M059J (cell line): ENCODE measurements around the gene SSH2. TPM values are rescaled to one million over a fixed set of nuclear protein-coding genes. Genes with fewer than 3 reads are reported as not detected.

Experiments used
- DNase-seq: peaks from one replicate; pipeline ENCODE4 v3.0.0-alpha.2; 2012; ENCODE audit warnings: low read depth
- total RNA-seq: library from RNA; depleted of rRNA; stranded (reverse); fragments of >200 nt; shearing (Covaris generic); gene quantifications from 2 replicates; pipeline ENCODE4 v1.2.3, GENCODE V29; 2014

Gene SSH2
- total RNA-seq, 1 experiment from 2014 or later, result 16.7 TPM

DNA sequence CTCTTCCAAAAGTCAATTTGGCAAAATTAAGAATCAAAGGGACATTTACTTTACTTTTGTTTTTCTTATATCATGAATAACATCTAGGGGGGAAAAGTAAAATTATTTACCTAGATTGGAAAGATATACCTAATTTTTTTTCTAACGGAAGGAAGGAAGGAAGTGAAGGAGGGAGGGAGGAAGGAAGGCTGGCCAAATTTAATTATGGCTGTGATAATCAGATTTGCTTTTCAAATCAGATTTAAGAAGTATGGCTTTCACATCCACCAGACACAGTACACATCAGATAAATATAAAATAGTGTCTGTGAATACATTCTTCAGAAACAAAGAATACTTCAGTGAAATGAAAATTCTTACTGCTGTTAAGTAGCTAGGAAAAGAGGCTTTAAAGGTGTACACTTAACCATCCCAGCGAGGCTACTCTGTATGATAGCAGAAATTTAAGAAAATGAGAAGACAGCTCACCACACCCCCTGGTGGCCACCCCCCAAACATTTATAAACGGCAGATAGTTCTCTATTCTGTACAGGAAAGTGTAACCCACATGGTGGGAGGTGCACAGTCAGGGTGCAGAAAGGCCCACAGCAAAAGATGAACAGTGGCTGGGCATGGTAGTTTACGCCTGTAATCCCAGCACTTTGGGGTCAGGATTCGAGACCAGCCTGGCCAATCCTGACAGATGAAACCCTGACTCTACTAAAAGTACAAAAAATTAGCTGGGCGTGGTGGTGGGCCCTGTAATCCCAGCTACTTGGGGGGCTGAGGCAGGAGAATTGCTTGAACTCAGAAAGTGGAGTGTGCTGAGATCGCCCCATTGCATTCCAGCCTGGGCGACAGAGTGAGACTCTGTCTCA is 150.8 kb downstream of the SSH2 start:
- DNase-seq, result peak; percentile 42

DNA sequence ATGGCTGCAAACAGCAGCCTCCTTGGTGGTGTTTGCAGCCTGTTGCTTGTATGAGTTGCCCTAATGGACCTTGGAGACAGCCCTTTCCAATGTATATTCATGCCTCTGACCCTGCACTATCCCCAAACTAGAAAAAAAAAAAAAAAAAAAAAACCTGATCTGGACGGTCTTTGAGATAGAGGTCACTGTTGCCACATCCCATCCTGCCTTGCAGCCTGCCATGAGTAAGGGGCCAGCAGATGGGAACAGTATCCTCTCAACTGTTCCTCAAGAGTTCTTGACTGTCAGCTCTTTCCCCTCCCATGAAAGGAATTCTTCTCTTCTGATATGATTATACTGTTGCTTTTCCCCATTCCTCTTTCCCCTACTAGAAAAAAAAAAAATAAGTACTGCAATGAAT is 152.4 kb downstream of the SSH2 start:
- no peak for DNase-seq

DNA sequence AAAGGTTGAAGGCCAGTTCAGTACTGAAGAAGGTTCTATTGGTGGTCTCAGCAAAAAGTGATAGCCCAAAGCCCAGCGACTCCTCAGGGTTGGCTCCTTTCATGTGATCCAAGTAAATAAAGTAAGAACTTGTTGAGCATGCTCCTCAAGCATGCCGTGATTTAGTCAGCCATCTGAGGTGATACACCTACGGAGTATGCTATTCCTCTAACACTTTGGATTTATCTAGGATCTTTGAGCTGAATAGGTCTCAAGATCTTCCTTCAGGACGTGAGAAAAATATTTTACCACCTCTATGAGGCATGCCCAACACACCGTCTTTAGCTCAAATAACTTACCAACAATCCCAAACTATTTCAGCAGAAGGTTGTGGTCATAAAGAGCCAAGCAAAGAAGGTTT is 154.0 kb downstream of the SSH2 start:
- no peak for DNase-seq

DNA sequence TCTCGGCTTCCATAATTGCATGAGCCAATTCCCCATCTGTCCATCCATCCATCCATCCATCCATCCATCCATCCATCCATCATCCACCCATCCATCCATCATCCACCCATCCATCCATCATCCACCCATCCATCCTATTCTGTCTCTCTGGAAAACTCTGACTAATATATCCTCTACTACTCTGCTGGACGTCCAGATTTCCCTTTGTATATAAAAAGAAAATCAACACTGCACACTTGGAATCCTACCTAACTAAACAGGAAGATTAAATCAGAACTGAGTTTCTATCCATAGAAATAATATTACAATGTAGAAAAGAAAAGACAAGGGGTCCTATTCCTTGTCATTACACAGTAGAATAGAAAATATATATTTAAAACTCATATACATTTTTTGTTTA is 157.0 kb downstream of the SSH2 start:
- no peak for DNase-seq

DNA sequence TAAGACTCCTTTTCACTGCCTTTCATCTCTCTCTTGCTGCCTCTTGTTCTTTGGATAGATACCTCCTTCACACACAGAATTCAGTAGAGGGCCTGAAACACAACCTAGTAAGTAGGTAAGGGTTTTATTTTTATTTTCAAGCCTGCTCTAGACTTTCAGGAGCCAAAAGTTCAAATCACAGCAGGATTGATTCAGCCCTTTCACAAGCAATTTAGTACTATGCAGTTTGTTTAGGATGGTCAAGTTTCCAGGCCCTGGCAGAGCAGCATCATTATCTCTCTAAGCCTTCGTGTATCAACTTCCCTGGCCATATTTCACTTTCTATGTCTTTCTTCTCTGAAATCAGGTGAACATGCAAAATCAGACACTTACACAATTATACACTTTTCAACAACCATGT is 158.5 kb downstream of the SSH2 start:
- no peak for DNase-seq

DNA sequence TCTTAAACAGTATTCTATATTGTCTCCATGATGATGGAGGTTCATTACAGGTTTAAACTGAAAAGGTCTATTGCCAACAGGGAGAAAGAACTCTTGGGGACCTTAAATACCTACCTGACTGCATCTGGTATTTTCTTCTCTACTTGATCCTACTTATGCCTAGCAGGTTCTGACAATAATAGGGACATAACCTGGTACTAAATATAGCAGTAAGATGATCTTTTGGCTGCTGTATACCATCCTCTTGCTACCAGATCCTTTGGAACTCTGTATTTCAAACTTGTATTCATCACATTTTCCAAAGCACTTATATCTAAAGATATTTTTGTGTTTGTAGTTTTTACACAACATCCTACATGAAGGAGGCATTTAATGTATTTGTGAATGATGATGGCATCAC is 160.8 kb downstream of the SSH2 start:
- DNase-seq, result no peak

DNA sequence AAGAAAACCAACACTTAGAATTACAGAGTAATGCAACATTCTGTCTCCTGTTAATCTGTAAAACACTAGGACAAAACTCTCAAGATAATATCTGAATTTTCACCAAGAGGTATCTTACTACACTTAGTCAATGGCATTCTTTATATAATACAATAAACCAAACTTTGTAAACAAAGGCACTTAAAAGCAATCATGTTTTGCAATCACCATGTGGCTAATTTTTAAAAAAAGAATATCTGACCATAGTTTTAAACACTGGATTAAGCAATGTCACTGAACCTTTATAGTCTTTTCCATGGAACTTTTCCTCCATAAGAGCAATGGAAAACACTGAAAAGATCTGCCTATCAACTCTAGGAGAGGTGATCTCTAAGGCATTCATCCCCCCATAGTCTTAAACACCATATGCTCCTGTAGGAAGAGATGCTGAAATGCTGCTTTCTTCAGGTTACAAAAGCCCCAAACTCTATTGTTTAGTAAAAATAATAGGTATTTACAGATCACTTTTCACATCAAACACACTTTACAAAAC is 163.2 kb downstream of the SSH2 start:
- no peak for DNase-seq

DNA sequence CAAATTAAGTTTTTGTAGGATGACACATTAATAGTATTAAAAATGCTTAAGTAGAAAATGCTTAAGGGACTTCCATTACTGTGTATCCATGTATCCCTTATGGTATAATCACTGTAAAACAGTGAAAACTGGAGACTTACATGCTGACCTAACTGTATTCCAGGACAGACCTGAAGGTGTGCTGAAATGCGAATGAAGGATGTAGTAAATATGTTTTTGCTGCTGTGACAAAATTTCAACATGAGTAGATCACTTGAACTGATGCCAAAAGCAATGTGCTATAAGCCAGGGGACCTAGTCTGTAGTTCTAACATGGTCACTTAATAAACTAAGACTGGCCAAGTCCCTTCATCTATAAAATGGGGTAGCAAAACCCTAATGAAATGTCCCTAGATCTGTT is 165.3 kb downstream of the SSH2 start:
- no peak for DNase-seq

DNA sequence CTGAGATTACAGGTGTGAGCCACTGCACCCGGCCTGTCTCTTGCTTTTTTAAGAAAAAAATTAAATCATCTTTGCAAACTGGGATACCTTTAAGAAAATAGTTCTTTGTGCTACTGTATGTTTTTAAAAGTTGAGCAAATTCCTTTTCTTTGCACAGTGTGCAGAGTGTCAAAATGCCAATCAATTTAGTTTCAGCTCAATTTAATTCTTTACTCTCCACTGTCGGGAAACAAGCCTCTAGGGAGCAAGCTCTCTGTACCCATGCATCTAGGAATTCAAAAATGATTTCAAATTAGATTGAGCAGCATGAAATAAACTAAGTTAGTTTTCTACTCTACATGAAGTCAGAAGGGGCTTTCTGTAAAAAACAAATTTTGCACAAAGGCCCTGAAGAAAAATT is 165.8 kb downstream of the SSH2 start:
- DNase-seq, result no peak

DNA sequence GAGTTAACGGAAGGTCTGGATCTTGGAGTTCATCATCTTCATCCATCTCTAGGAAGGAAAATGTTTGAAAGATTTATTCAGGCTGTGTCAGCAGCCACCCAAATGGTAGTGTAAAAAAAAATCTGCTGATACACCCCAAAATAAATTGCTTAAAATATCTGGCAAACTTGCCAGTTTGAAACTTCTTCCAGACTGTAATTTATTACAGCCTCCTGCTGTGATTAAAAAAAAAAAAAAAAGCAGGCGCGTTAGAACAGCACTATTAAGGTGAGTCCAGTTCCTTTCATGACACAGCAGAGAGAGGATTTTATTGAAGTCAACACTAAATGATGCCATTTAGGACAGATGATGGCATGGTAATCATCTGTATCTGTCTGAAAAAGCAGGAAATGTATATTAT is 166.8 kb downstream of the SSH2 start:
- DNase-seq, result no peak

DNA sequence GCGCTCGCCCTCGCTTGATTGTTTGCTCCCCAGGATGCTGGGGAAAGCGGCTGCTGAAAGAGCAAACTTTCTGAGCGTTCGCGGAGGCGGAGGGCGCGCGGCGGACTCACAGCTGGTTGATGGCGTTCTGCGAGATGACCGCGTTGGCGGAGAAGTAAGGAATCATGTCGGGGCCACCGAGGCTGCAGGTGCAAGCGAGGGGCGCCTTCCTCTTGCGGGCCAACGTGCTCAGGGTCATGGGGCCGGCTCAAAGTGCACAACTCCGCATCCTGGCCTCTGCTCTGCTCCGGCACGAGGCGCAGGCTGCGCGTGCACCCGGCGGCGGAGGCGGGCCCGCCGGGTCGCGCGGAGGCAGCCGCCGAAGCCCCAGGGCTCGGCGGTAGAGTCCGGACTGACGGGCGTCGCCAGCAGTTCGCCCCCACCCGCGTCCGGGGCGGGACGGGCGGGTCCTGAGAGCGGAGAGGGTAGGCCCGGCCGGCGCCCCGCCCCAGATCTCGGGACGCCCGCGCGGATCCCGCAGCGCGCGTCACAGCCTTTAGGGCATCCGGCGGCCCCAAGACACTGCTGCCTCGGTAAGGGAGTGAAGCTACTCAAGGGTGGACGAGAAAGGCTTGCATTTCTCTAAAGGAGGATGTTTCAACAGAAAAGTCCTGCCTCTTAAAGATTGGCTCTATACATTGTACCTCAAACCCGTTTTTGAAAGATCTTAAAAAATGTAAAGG is 168.8 kb downstream of the SSH2 start:
- DNase-seq, result peak; percentile 85

DNA sequence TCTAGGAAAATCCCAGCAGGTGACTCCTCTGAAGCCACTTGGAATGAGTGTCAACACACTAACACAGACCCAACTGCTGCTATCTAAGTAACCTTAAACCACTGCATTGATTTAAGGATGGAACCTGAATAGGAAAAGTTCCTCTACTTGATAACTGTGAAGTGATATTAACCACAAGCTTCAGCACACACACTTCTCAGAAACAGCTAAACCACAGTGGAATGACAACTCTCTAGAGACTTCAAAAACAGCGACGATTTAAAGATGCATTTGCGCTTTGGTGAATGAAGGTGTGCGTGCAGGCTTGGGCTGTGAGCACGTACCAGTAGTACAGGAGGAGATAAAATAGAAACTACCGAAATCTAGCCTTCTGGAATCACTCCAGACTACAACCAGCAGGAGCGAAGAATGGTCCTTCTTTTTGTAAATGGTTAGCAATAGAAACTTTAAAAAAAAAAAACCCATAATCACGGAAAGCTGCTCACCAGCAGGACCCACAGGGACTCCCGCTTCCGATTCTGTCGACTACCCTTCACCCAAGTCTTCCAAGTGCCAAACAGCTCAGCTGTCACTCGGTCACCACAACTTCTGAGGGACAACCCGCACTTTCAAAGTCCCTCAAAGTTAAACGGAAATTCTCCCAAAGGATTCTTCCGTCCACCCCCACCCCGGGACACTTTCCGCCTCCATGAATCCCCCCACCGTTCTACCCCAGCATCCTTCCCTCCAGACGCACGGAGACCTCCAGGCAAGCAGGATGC is 169.6 kb downstream of the SSH2 start:
- DNase-seq, result no peak

DNA sequence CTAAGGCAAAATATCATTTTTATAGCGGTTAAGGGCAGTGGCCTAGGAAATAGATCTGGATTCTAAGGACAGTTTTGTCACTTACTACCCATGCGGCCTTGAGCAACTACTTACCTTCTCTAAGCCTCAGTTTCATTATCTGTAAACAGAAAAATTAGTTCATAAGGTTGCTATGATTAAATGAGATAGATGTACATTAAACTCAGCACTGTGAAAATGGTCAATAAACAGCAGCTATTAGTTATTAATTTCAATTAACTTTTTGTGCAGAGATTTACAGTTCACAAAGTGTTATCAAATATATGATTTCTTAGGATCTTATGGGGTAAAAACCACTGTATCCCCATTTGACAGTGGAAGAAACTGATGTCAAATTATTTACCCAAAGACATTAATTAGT is 171.8 kb downstream of the SSH2 start:
- no peak for DNase-seq

DNA sequence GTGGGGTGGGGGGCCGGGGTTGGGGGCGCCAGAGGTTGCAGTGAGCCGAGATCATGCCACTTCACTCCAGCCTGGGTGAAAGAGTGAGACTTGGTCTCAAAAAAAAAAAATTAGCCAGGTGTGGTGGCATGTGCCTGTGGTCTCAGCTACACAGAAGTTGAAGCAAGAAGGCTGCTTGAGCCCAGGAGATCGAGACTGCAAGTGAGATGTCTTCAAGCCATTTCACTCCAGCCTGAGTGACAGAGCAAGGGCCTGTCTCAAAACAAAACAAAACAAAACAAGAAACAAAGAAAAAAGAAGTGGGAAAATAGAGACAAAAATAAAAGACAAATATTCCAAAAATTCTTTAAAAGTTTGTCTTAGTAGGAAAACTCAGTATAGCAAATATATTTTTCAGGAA is 172.2 kb downstream of the SSH2 start:
- no peak for DNase-seq

DNA sequence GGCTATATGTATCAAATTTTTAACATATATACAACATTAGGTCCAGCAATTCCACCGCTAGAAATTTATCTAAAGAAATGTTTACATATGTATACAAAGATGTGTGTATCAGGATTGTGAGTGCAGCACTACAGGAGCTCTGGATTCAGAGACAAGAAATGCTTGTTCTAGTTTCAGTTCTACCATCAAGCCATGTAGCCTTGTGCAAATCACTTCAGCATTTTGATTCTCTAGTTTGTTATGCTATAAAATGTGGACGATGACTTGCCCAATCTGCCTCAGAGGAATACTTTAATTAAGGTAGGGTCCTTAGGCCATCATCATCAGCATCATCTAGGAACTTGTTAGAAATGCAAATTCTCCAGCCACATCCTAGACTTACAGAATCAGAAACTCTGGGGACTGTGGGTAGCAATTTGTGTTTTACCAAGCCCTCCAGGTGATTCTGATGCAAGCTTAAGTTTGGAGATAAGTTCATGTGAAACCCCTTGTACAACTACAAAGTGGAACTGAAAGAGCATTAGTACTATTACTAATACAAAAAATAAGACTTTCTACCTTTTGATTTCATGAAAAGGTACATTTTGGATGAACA is 176.1 kb downstream of the SSH2 start:
- DNase-seq, result no peak

DNA sequence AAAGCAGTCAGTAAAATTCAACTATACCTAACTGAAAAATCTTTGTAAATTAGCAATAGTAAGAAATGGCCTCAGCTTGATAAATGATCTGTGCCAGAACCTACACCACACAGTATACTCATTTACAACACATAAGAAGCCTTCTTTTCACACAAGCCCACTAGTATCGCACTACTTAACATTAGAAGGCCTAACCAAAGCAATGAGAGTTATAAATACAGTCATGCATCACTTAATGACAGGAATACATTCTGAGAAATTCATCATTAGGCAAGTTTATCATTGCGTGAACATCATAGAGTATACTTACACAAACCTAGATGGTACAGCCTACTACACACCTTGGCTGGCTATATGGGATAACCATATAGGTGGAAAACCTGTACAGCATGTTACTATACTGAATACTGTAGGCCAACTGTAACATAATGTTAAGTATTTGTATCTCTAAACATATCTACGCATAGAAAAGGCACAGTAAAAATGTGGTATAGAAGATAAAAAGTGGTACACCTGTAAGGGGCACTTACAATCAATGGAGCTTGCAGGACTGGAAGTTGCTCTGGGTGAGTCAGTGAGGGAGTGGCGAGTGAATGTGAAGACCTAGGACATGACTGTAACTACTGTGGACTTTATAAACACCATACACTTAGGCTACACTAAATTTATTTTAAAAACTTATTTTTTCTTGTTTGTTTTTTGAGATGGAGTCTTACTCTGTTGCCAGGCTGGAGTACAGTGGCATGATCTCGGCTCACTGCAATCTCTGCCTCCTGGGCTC is 180.8 kb downstream of the SSH2 start:
- no peak for DNase-seq

DNA sequence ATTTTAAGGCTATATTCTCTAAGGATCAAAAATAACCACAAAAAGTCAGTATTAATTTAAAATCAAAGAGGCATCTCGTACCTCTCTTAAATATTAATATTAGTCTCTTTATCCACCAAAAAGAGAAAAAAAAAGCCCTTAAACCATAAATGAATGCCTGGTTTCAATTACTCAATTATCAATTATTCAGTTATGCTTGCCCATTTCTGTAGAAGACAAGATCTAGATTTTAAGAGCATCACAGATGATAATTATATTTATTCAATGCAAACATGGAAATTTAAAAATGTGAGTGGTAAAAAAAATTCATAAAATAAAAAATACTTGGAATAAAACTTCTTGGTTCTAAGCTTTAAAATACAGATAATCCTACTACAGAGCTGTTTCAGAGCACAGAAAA is 181.6 kb downstream of the SSH2 start:
- DNase-seq, result no peak

DNA sequence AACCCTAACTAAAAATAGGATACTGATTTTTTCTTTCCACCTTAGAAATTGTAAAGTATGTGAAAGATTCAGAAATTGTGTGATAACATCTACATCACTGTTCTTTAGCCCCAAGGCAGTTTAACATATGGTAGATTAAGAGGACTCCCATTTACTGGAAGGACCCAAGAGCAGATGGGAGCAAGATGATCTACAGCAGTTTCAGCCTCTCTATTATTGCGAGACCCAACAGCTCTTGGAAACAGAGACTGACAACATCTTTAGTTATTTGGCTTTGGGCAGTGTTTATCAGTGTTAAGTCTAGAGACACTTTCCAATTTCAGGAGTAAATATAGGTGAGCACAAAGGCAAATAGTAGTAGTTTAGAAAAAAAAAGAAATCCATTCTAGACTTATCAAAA is 182.4 kb downstream of the SSH2 start:
- DNase-seq, result no peak

DNA sequence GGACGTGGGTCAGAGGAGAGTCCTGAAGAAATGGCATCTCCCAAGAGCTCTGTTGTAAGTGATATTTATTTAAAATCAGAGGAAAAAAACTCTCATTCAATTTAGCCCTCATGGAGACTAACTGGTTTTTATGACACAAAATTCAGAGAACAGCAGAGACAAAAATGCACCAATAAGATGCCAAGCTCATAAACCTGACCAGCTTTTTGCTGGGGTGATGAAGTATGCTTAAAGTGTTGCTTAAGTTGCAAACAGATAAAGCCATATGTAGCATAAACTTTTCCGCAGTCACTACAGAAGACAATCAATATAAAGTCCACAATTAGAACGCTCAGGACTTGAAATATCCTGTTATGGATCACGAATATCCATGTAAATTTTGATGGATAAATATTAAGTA is 183.4 kb downstream of the SSH2 start:
- no peak for DNase-seq

DNA sequence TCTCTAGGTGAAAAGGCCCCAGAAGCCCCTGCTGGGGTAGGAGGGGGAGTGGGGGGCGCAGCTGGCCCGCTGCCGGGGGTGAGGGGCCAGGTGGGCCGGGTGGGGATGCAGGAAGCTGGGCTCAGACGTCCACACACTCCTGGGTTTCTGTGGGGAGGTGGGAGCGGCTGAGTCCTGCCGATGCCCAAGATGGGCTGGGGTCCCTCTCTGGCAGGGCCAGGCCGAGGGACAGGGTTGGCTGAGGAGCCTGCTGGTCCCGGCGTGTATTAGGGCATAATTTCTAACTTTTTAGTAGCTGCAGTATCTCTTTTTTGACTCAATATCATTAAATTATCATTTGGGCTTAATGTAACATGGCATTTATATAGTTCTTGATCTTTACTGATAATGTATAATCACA is 185.9 kb downstream of the SSH2 start:
- no peak for DNase-seq

DNA sequence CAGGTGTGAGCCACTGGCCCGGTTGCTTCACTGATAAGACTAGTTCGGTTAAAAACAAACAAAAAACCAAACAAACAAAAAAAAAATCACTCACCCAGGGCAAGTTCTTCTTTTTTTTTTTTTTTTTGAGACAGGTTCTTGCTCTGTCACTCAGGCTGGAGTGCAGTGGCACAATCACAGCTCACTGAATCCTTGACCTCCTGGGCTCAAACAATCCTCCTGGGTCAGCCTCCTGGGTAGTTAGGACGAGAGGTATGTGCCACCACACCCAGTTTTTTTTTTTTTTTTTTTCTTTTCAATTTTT is 187.9 kb downstream of the SSH2 start:
- DNase-seq, result no peak
